ENCODE measurements around the gene AADACL2.
"Not testable (repeated sequence)": the region's sequence is repeated elsewhere in the genome, so short reads cannot be mapped to it uniquely, and the experiment has no call there.

Gene AADACL2

DNA sequence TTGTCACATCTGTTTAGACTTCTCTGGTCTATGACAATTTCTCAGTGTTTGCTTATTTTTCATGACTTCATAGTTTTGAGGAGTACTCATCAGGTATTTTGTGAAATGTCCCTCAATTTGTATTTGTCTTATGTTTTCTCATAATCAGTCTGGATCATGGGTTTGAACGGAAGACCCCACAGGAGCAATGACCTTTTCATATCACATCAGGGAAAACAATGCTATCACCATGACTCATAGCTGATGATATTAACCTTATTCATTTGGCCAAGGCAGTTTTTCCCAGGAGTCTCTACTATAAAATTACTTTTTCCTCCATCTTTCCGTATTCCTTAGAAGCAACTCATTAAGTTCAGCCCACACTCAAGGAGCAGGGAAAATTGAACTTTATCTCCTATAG is 32.7 kb downstream of the AADACL2 start:
- no peak for DNase-seq

DNA sequence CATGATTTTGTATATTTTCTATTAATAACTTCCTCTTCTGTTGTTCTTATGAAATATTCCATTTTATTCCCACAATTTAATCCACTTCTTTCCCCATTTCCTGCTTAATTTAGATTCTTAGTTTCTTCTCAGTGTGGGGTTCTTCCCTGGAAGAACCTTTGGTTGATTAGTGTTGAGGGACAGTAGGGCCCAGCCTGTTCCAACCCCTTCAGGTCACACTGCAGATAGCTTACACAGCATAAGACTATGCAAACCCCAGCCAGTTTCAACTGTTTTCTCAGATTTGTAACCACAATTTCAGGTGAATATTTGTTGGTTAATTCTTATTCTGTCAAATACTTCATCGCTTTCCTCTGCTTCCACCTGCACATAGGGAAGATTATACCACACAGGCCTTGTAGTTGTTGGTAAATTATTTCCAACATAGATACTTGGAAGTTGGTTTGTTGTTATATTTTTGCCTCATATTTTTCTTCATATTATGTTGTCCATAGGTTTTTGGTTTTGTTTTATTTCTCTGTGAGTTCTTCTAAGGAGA is 34.7 kb downstream of the AADACL2 start:
- no peak for DNase-seq

- DNase-seq: no peak
Measured at GRCh38 chr3:151769175-151769574, 35.4 kb downstream of the AADACL2 start.

- DNase-seq: peak; percentile 18
Measured at GRCh38 chr3:151770956-151771355, 37.2 kb downstream of the AADACL2 start.

GRCh38 chr3:151772825-151773480 is 39.2 kb downstream of the AADACL2 start:
- no peak for DNase-seq

GRCh38 chr3:151774235-151774634 is 40.5 kb downstream of the AADACL2 start:
- no peak for DNase-seq

DNA sequence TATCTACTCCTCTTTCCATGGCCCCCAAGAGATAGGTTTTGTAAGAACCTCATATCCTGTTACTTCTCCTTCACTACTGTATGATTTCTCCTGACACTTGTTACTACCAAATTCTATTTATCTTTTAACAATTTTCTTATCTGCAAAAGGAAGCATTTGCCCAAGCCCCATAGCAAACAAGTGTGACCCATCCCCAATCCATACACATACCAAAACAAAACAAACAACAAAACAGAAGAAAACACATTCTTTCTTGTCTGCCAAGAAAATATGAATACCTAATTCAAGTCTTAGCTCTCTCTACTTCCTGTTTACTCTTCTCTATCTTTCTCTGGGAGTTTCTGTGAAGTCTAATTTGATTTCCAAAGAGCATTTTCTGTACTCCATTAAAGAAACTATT is 41.2 kb downstream of the AADACL2 start:
- DNase-seq: no peak

GRCh38 chr3:151775314-151776258 is 41.9 kb downstream of the AADACL2 start:
- no peak for DNase-seq

DNA sequence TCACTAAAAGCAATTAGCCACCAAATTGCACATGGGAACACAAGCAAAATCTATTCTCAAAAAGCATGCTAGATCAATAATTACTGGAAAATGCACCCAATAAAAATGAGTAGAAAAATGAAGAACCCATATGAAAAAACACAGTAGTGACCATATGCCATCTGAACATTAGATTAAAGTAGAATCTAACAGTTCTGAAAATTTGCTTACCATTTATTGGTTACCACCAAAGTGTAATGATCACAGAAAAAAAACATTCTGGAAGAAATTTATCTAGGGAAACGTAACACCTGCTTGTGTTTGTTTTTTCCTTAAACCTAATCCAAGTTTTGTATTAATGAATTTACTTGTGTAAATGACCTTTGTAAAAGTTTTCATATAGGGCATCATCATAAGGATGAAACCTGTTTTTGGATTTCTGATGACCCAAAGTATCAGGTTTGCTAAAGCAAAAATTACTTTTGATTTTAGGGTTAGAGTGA is 42.6 kb downstream of the AADACL2 start:
- DNase-seq: no peak

DNA sequence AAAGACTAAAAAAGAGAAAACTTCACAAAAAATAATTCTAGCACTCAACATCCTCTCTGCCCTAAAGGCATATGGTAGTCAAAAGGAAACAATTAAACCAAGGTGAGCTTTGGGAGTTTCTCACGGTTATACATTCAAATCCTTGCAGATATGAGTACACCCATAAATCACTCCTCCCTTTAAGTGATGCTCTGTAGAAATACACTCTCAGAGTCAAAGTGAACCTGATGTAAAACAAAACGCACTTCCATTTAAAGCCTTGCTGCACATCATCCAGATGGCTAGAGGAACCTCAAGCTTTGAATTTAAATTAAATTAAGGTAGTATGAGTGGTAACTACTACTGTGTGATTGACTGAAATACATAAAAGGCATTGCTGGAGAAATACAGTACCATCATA is 44.2 kb downstream of the AADACL2 start:
- no peak for DNase-seq

DNA sequence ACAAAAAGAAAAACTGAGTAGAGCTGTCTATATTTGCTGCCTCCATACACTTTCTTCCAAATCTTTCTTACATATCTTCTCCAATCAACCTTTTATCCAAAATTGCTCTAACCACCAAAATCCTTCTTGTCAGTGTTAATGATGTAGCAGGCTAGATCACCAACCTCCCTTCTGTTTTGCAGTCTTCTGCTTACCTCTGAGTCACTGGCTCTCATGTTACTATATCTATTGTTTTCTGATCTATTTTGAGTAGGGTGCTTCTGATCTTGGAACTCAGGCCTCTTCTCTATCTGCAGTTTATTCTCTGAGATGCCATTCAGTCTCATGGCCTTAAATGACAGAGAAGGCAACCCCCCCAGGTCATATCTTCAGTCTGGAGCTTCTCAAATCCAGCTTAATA is 53.9 kb downstream of the AADACL2 start:
- no peak for DNase-seq

DNA sequence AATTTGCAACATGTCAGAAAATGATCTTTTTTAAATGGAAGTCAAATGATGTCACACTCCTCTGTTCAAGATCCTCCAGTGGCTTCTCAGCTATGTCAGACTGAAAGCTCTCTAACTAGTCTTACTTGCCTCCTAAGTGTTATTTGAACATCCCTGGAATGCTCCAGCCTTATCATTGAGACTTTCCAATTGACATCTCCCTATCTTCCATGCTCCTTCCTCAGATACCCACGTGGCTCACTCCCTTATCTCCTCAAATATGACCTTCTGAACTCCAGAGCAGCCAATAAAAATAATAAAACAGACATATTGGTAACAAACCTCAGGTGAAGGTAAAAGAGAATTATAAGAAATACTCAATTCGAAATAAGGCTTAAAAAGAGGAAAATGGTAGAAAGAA is 54.7 kb downstream of the AADACL2 start:
- DNase-seq: no peak

DNA sequence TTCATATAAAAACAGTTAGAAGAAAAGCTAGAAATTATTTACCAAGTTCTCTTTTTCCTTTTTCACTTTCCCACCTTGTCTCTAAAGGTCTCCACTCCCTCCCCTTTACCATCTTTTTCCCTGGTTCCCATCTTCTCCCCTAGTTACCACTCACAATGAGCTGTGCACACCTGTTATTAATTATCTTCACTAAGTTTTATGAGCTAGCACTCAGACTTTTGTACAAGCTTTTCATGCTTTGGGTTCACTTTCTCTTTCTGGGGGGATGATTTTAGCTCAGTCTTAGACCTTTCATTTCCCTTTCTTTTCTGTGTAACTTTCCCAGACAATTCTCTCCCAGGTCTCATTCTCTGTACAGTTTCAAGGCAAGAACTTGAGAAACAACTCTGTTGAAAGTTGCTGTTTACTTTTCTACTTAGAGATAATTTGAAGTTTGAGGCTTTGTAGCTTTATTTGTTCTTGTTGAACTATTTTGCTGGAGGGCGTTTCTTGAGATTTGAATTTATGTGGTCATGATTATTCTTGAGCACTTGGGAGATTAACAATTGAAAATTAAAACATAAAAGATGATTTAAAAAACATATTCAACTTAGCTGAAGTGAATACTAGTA is 56.2 kb downstream of the AADACL2 start:
- no peak for DNase-seq

GRCh38 chr3:151790763-151791162 is 57.0 kb downstream of the AADACL2 start:
- DNase-seq: not testable (repeated sequence)

- DNase-seq: no peak
Measured at GRCh38 chr3:151792411-151792810, 58.7 kb downstream of the AADACL2 start.

DNA sequence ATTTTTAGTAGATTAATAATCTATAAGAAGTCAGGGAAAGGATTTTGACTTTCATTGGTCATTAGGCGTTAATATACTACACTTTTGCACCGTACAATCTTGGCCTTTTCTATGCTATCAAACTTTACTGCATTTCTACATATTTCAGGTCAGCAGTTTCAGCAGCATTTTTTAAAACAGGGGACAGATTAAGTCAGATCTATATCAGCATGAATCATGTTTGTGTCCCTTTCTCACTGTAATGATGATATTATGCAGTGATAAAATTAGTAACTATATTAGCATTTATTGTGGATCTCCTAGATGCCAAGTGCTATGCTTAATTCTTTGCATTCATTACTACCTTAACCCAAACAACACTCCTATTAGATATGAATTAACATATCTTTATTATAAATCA is 59.9 kb downstream of the AADACL2 start:
- no peak for DNase-seq

DNA sequence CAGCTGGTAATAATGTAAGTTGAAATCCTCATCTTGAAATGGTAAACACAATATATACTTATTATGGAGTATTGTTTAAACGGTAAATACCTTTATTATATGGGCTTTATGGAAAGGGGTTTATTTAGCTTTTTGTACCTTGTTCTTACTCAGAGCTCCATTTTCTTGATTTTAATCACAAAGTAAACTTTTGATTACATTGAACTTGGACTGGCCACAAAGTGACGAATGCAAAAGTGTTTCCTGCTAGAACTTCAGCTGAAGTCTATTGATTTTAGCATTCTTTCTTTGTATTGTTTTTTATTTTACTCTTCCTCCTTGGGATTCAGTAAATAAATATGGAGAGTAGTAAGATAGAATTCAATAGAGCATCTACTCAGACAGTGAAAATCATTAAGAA is 60.4 kb downstream of the AADACL2 start:
- DNase-seq: no peak

DNA sequence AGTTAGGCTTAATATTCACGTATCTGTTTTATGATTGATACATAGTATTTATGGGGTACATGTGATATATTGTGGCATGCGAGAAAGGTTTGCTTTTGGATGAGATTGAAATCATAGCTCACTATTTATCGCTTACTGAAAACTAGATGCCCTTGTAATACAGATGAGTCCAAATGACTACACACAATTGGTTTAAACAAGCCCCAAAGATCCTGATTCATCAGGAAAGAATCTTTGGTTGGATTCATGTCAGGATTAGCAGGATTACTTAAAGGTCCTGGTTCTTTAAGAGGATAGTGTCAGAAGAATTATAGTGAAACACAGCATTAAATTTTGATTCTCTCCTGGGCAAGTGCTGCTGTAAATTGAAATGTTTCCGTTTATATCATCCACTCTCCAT is 61.5 kb downstream of the AADACL2 start:
- DNase-seq: no peak

GRCh38 chr3:151796105-151796680 is 62.5 kb downstream of the AADACL2 start:
- no peak for DNase-seq

GRCh38 chr3:151798466-151798865 is 64.7 kb downstream of the AADACL2 start:
- DNase-seq: no peak

DNA sequence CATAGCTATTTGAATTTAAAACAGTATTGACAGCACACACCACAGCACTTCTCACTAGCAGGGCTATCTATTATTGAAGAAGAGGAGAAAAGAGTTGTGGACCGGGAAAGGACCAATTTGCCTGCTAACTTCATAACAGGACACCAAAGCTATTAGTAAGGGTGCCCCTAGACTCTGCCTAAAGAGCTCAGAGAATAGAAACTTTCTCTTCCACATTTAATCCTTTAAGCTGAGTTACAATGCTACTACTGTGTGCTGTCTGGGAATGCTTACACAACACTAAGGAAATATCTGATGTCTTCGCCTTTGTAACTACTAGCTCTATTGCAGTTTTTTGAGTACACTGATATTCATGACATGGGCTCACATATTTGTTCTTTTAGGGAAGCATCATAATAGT is 66.7 kb downstream of the AADACL2 start:
- no peak for DNase-seq

GRCh38 chr3:151804267-151804666 is 70.5 kb downstream of the AADACL2 start:
- no peak for DNase-seq

DNA sequence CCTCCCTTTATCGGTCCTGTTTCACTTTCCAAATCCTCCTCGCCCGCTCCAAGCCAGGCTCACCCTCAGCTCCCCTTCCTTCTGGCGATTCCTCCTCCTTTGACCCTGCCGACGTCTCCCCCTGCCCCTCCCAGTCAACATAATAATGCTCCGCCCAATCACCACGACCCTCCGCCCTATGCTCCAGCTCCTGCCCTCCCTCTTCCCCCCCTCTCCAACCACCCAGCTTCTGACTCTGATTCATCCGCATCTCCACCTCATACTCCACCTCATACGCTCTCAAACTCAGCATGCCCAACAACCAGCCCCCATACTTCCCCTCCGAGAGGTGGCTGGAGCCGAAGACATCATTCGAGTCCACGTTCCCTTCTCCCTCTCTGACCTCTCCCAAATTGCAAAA is 73.1 kb downstream of the AADACL2 start:
- no peak for DNase-seq
